Activated CD4-positive, alpha-beta T cell treated with anti-CD3 and anti-CD28 coated beads, Interleukin-2, amount 50 U/mL, for 16 hours (primary cell): ENCODE data around the gene SPAG6.
A peak's percentile ranks its signal among the peaks of the same experiment; 100 is the strongest.

Experiments used
- DNase-seq: peaks from one replicate; pipeline ENCODE4 v3.0.0-alpha.2; 2020

SPAG6 gene

DNA sequence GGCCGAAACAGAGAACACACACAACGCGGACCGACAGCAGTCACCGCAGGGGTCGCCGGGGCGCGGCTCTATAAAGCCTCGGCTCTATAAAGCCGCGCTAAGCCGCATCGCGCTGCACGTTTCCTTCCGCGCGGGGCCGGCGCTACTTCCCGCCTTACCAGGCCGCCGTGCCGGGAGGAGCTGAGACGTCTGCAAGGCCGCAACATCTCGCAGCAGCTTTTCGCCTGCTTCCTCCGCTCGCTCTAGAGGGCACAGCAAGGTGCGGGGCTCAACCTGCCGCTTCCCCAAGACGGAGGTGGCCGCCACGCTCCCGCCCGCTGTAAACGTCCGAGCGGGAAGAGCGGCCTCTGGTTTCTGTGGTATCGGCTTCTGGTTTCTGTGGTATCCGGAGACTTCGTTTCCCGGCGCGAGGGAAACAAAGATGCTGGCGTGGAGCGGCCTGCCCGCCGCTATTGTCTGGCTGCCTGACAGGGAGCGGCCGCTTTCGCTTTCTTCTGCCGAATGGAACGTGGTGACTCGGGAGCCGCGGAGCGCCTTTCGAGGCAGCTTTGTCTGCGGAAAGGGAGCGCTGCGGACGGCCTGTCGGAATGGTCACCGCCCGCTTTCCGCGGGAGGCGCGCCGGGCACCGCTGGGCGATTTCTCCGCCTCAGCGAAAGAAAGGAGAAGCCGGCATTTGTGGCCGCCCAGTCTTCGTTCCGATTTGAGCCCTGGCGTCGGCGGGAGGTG is 91.8 kb downstream of the SPAG6 start:
- DNase-seq = peak; percentile 81

DNA sequence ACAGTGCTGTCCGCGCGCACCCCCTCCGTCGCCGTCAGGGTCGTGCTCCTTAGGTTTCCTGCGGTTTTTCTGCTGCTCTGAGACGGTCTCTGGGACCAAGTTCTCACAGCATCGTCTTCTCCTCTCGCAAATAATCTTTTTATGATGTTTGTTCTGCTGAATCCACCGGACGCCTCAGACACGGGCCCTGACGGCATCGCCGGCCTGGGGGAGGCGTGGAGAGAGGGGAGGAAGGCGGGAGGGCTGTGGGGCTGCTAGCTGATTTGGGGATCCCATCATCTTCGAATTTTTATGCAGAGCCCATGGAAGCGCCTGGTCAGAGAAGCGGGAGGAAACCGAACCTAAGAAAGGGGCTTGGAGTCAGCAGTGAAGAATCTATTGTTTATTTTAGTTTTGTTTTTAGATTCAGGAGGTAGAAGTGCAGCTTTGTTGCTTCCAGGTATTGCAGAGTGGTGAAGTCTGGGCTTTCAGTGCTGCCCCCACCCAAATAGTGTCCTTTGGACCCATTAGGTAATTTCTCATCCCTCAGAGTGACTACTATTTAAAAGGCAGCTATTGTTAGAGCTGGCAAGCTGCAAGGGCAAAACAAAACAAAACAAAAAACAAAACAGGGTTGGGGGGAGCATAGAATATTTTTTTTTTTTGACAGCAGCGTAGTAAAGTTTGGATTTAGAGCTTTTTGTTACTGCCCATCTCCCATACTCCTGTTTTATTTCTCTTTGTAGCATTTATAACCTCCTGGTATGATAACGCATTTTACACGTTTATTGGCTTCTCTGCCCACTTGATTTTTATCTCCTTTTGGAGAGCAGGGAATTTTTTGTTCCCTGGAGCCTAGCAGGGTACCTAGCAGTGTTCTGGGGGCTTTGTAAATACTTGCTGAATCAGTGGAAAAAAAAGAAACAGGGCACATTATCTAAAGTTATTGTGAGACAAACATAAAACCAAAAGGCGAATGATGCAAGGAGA is 92.6 kb downstream of the SPAG6 start:
- peak; percentile 21 for DNase-seq

DNA sequence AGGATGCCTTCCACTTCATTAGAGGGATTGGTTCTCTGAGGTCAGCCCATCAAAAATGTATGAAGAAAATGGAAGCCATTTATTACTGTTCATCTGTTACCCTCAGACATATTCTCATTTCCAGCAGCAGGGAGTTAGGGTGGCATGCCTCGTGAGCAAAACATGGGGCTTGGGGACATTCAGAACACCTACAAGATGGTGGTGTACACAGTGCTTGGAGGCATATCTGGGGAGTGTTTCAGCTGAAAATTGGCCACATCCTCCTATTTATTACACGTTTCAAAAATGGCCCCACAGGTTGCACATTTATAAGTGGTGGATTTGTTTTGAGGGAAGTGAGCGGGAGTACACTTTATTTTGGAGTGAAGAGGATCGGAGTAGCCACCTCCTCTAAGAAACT is 93.4 kb downstream of the SPAG6 start:
- DNase-seq = no peak

DNA sequence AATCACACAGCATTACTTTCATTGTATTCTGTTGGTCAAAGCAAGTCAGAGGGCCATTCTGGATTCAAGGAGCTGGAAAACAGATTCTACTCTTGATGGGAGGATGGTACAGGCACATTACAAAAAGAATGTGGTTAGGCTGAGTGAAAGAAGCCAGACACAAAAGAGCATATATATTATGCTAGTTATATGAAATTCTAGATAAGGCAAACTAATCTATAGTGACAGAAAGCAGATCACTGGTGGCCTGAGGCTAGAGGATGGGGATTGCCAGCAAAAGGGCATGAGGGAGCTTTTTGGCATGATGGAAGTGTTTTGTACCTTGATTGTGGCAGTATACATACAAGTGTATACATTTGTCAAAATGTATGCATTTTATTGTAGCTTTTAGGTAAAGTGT is 96.8 kb downstream of the SPAG6 start:
- no peak for DNase-seq

DNA sequence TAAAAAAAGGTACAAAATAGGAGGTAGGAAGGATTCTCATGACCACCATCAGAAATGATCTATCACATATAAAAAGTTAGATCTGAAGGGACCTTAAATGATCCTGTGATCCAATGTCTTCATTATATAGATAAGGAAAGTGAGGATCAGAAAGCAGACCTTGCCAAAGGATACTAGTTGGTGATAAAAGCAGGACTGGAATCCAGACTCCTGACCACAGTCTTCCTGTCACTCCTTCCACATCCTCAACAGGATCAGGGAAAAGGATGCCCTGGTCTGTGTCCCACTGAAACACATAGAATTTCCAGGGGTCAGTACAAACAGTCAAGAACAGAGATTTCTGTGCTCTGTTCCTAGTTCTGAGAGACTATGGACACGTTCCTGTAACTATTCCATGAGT is 97.2 kb downstream of the SPAG6 start:
- no peak for DNase-seq

DNA sequence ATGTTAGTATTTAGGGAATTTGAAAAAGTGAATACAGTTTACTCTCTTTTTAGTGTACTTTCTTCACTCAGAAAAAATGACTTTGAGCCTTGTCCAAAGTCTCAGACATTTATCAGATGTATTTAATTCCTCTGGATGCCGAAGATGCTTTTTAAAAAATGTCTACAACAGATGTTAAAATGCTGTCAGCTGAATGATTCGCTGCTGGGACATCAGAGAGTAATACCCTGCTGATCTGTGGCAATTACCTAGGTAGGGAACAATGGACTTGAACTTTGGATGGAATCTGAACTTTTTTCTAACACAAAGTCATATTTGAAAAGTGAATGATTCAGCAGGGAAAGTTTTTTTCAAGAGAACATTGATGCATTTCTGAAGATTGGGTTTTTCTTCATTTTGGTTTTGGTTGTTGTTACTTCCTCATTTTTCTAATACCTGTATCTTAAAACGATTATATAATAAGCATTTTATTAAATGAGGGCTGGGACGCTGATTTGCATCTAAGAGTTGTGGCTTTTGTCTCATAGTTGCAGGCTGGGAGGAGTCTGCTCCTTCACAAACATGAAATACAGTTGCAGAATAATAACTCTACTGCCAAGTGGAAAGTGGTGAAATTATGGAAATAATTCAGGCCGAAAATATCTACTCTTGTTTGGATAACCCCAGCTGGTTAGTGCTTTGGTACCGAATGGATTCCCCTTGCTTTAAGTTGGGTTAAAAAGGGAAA is 98.0 kb downstream of the SPAG6 start:
- DNase-seq = no peak

DNA sequence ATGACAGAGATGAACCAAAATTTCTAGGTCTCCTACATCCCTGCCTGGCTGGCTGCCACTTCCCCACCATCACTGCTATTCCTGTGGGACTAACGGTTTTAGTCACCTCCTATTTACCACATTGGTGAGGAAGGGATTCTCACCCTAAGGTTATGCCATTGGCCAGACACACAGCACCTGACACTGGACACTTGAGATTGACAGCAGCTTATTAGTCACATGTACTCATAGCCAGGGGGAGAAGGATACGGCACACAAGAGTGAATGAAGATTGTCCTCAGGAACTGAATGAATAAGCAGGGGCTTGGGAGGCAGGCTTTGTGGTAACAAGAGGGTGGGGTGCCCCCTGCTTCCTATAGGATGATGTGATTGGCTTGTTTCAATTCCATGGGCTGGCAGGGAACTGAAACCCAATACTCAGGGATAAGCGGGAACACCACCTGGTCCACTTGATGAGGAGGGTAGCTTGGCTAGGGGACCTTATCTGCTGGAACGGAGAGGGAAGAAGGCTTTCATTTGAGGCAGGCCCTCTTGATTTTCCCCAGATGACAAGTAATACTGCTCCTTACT is 99.0 kb downstream of the SPAG6 start:
- no peak for DNase-seq

DNA sequence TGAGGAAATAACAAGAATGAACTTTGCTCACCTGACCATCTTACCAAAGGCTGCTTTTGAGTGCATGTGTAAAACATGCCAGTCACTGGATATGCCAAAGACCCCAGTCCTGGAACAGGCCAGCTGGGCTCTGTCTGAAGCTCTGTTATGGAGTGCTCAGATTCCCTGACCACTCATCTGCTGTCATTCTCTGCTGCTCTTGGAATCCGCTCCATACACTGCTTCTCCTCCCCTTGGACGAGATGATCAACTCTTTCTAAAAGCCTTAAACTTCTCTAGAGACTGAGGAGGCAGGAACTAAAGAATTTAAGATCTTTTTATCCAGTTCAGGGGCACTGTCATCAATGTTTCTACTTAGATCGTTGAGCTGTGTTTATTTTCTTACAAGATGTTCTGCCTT is 100.2 kb downstream of the SPAG6 start:
- no peak for DNase-seq

DNA sequence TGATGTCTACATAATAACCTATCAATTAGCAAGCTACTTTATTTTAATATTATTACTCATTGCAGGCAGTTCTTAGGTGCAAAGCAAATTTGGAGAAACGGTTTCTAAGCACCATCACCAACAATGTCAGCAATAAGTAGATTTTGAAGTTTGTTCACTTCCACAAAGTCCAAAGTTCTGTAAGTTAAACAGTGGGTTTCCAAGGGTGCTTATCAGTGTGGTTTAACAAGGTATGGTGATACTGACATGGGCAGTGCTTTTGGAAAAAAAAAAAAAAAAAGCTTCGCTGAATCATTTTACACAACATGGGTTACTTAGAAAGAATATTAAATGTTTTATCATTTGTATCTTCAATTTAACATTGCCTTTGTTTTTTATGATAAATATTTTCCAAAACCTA is 101.8 kb downstream of the SPAG6 start:
- no peak for DNase-seq

DNA sequence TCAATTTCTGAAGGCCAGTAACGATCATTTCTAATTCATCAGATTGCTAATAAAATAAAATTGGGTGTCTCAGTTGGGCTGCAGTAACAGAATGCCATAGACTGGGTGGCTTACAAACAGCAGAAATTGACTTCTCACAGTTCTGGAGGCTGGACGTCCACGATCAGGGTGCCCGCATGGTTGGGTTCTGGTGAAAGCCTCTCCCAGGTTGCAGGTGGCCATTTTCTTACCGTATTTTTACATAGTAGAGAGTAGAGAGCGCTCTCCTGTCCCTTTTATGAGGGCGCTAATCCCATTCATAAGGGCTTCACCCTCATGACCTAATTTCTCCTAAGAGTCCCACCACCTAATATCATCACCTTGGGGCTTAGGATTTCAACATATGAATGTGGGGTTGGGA is 106.0 kb downstream of the SPAG6 start:
- DNase-seq = no peak

DNA sequence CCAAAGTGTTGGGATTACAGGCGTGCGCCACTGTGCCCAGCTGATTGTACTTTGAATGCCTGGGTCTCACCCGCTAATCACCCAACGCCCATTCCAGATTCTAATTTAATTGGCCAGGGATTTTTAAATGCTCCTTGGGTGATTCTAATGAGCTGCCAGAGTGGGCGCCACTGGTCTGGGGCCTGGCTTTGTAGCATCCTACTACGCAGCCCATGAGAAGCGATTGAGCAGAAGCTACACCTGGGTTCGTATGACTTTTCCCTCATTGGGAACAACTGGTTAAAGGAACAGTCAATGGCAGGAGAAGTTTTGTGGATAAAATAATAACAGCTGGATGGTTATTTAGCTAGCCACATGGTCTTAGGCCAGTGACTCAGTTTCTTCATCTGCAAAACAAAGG is 108.0 kb downstream of the SPAG6 start:
- DNase-seq = no peak

DNA sequence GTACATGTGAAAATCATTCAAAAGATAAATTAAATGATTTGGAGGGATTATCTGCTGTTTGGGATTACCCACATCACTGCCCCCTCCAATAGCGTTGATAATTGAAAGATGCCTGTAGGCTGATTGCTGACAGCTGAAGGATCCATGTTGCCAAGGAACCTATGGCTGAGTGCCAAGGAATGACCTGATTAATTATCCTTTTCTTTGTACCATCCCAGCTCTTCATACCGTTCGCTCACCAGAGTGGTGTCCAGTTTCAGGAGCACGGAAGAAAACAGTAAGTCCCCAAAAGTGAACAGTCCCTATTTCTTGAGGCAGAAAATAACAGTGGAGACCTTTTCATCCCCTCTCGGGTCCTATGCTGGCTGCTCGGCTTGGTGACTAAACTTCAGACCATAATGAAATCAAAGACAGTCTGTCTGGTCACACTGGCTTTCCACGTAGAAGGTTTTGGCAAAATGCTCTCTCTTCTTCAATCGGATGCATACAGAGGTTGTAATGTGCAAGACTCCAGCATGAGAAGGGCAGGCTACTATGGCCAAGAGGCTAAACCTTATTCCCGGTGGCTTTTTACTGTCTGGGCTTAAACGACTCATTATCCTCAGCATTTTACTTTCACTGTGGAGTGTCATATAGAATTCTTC is 108.8 kb downstream of the SPAG6 start:
- no peak for DNase-seq

DNA sequence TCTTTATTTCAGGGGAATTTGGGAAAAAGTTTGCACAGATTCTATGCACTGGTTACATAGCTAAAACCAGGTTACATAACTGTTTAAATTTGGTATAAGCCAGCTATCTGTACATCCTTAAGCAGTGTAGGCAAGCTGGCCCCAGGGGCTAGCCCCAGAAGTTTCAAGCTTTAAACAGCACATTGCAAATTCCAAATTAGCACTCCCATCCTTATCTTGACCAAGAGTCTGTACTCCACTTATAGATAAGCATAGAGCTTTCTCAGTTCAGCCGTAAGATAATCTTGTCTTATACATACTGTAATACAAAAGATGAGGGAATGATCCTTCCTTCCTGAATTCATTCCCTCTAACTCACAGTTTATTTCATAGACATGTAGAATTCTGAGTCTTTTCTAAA is 109.3 kb downstream of the SPAG6 start:
- no peak for DNase-seq

DNA sequence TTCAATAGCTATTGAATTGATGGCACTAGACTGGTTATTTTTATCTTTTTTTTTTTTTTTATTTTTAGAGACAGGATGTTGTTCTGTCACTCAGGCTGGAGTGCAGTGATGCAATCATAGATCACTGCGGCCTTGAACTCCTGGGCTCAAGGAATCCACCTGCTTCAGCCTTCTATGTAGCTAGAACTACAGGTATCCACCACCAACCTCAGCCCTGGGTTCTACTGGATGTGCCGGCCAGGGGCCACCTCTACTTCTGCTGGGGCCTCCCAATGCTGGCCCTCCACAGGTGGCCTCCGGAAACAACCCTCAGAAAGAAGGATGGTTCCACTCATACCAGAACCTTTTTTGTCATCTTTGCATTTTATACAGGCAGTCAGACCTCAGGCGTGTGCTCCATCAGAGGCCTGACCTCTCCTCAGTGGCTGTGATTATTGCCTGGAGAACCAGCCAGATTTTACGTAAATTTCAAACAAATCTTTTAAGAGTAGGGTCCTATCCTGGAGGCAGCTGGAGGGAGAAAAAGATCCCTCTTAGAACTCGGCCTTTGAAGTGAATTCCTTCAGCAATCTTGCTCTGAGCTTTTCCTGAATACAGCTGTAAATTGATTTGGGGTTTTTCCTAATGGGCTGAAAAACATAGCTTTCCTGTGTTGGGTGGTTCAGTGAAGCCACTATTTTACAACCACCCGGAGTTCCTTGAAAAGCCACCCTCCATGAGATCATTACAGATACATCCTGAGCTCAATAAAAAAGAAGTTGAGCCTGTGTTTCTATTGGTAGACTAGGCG is 110.0 kb downstream of the SPAG6 start:
- DNase-seq = no peak

DNA sequence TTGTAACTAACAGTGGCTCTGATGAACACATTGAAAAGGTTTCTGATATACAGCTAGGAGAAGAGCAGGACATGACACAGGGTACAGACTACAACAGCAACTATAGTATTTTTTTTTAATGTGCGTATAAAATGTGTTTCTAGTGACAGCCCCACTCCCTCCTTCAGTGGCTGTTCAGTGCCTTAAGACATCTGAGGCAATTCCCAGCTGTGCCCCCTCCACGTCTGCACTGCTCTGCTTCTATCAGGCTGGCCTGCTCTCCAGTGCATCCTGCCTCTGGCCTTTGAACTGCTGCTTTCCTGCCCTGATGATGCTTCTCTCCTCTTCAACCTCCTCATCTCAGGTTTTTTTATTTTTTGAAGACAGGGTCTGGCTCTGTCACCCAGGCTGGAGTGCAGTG is 111.2 kb downstream of the SPAG6 start:
- no peak for DNase-seq

DNA sequence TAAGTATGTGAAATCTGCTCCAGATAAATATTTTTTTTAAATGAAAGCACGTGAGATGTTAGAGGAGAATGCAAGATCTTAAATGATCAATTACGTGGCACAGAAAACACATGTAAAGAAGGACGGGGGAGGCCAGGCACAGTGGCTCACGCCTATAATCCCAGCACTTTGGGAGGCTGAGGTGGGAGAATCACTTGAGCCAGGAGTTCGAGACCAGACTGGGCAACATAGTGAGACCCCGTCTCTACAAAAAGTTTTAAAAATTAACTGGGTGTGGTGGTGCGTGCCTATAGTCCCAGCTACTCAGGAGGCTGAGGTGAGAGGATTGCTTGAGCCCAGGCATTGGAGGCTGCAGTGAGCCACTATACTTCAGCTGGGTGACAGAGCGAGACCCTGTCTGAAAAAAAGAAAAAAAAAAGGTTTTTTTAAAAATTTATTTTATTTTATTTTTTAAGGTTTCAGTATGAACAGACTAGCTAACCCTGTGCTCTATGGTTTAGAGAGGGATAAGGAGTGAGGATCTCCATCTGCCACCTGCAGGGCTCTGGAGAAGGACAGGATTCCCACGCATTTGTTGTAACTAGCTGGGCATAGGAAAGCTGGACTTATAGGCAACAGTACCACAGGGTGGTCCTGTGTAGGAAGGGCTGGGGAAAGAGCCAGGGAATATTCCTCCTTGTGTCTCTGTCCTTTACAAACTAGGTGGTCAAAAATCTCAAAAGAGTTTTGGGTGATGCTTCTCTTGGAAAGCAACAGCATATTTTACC is 113.2 kb downstream of the SPAG6 start:
- DNase-seq = no peak

DNA sequence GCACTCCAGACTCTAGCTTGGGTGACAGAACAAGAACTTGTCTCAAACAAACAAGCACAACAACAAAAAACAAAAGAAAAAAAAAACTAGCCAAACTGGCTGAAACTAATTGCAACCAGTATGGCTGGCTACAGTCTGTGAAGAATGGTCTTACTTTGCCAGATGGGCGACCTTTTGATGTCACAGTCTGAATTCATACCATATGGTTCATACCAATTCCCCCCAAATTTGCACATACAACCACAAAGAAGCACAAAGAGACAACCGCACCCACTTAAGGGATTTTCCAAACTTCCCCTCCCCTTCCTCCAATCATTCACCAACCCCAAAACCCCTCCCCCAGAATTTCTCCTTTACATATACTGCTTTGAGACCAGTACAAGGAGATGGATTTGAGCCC is 114.2 kb downstream of the SPAG6 start:
- no peak for DNase-seq

DNA sequence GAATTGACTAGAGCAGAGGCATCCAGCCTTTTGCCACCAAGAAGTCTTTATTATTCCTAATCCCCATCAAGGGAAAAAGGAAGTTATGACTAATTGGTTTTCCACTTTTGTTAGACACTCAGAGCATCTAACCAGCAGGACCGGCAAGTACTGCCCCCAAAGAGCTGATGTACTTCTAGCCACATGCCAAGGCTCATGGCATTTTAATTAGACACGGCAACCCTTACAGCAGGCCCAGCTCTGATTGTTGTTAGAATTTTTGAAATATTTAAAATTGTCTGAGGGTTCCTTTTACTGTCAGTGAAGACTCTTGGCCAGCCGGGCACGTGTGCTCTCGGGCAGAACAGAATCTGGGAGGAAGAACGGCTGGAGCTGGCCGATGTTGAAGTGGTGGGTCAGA is 114.8 kb downstream of the SPAG6 start:
- DNase-seq = no peak

DNA sequence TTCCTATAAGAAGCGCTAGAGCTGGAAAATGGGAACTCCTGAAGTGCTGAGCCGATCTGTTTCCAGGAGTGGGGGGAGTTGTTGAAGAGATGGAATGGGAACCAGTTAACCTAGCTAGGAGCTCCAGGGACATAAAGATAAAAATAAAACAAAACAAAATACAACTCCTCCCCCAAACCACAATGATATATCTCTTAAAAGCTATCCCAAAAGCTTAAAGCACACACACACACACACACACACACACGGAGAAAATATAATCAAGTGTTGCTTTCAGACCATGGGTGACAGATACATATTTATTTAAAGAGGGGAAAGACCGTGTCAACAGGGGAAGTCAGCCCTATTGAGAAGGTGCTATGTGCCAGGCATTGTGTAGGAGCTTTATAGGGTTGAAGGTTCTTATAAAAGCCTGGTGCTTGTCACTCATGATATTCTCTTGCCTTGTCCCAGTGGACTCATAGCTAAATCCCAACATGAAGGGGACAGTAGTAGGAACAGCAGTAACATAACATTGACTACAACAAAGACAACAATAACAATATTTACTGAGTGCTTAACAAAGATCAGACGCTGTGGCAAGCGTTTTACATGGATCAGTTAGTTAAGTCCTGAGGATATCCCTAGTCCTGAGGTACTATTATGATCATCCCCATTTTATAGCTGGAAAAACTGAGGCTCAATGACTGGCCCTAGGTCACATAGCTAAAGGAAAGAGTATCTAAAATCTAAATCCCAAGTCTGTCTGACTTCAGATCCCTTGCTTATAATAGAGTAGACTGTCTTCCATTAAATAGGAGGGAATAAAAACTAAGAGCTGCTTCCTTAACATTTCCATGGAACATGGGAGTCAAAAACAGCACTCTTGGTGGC is 115.5 kb downstream of the SPAG6 start:
- DNase-seq = no peak

DNA sequence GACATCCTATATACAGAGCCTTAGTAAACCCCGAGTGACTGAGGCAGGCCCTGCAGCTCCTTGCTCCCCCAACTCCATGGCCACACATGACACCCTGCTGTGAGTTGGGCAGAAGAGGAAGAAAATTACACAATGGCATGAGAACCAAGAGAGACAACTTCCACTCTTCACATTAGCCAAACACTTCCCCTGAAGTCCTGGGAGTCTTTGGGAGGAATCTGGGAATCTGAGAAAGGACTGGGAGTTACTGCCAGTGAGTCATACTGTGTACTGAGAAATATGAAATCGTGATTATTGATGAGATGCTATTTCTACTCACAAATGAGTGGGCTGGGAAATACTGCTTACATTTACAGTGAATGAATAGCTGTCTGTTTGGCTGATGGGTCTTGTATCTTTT is 116.6 kb downstream of the SPAG6 start:
- no peak for DNase-seq
